ENCODE results near the gene PARP16. TPM values are rescaled to one million over a fixed set of nuclear protein-coding genes. Genes with fewer than 3 reads are reported as not detected.
A peak's percentile ranks its signal among the peaks of the same experiment; 100 is the strongest.
"Not testable (repeated sequence)": the region's sequence is repeated elsewhere in the genome, so short reads cannot be mapped to it uniquely, and the experiment has no call there.

The PARP16 gene
- total RNA-seq, 1 donor from 2014 or later, result 2.0 TPM

GRCh38 chr15:65275728-65276126, 11.0 kb downstream of the PARP16 start:
- no peak for DNase-seq

- DNase-seq, result no peak
Observed at GRCh38 chr15:65275104-65275727, 11.5 kb downstream of the PARP16 start.

GRCh38 chr15:65270811-65271545, 15.7 kb downstream of the PARP16 start:
- peak; percentile 79 for DNase-seq

- DNase-seq, result no peak
Observed at GRCh38 chr15:65268411-65268810, 18.3 kb downstream of the PARP16 start.

GRCh38 chr15:65266469-65266868, 20.2 kb downstream of the PARP16 start:
- no peak for DNase-seq

GRCh38 chr15:65264863-65265430, 21.7 kb downstream of the PARP16 start:
- DNase-seq, result no peak

GRCh38 chr15:65263313-65263712, 23.4 kb downstream of the PARP16 start:
- DNase-seq, result no peak

GRCh38 chr15:65260968-65261367, 25.7 kb downstream of the PARP16 start:
- no peak for DNase-seq

GRCh38 chr15:65259367-65259797, 27.3 kb downstream of the PARP16 start:
- no peak for DNase-seq

GRCh38 chr15:65258375-65259262, 28.1 kb downstream of the PARP16 start:
- DNase-seq, result no peak

GRCh38 chr15:65255486-65256140, 31.1 kb downstream of the PARP16 start:
- no peak for DNase-seq

GRCh38 chr15:65254758-65255157, 31.9 kb downstream of the PARP16 start:
- DNase-seq, result no peak

- no peak for DNase-seq
Observed at GRCh38 chr15:65254356-65254755, 32.3 kb downstream of the PARP16 start.

- DNase-seq, result no peak
Observed at GRCh38 chr15:65249641-65250040, 37.0 kb downstream of the PARP16 start.

- no peak for DNase-seq
Observed at GRCh38 chr15:65248511-65249255, 38.0 kb downstream of the PARP16 start.

GRCh38 chr15:65246939-65247338, 39.7 kb downstream of the PARP16 start:
- DNase-seq, result no peak

GRCh38 chr15:65246026-65246714, 40.5 kb downstream of the PARP16 start:
- DNase-seq, result no peak

- DNase-seq, result no peak
Observed at GRCh38 chr15:65245096-65245856, 41.4 kb downstream of the PARP16 start.

GRCh38 chr15:65244638-65245037, 42.0 kb downstream of the PARP16 start:
- DNase-seq, result no peak

GRCh38 chr15:65236443-65236842, 50.2 kb downstream of the PARP16 start:
- not testable (repeated sequence) for DNase-seq

Measured in dermis blood vessel endothelial cell (primary cell).